H9 (cell line): ENCODE results near the gene LMAN1. TPM values are rescaled to one million over a fixed set of nuclear protein-coding genes. Genes with fewer than 3 reads are reported as not detected.

Experiments used
- DNase-seq: peaks from one replicate; pipeline ENCODE4 v3.0.0-alpha.2; 2017
- H2AFZ ChIP-seq: one replicate; pipeline ENCODE4 v1.6.1; 2013; ENCODE audit warnings: mild to moderate bottlenecking, low read length, control low read depth, moderate library complexity
- H2AK5ac ChIP-seq: 2 replicates; pipeline ENCODE4 v1.6.1; 2013; ENCODE audit warnings: low read length, control low read depth, mixed read lengths; ENCODE audit not compliant: insufficient read length
- H2BK120ac ChIP-seq: one replicate; pipeline ENCODE4 v1.6.1; 2013; ENCODE audit warnings: low read depth, mild to moderate bottlenecking, low read length, control low read depth, inconsistent platforms; ENCODE audit not compliant: poor library complexity, severe bottlenecking
- H2BK12ac ChIP-seq: 2 replicates; pipeline ENCODE4 v1.6.1; 2013; ENCODE audit warnings: low read length, control low read depth, mixed read lengths, low read depth; ENCODE audit not compliant: insufficient read length
- H2BK15ac ChIP-seq: 2 replicates; pipeline ENCODE4 v1.6.1; 2013; ENCODE audit warnings: low read depth, low read length, control low read depth
- H2BK20ac ChIP-seq: one replicate; pipeline ENCODE4 v1.6.1; 2013; ENCODE audit warnings: low read depth, mild to moderate bottlenecking, low read length, control low read depth, inconsistent platforms; ENCODE audit not compliant: poor library complexity, severe bottlenecking
- H2BK5ac ChIP-seq: 2 replicates; pipeline ENCODE4 v1.6.1; 2013; ENCODE audit warnings: low read length, control low read depth, mixed read lengths; ENCODE audit not compliant: insufficient read length
- H3K14ac ChIP-seq: 2 replicates; pipeline ENCODE4 v1.6.1; 2013; ENCODE audit warnings: low read length, control low read depth; ENCODE audit not compliant: insufficient read depth
- H3K18ac ChIP-seq: 2 replicates; pipeline ENCODE4 v1.6.1; 2013; ENCODE audit warnings: low read depth, mild to moderate bottlenecking, mixed read lengths, low read length, control low read depth; ENCODE audit not compliant: insufficient read length
- H3K23ac ChIP-seq: 2 replicates; pipeline ENCODE4 v1.6.1; 2013; ENCODE audit warnings: low read length, control low read depth, mixed read lengths, low read depth; ENCODE audit not compliant: insufficient read length
- H3K23me2 ChIP-seq: 2 replicates; pipeline ENCODE4 v1.6.1; 2013; ENCODE audit warnings: low read depth, mild to moderate bottlenecking, mixed read lengths, low read length, control low read depth; ENCODE audit not compliant: insufficient read length, poor library complexity, severe bottlenecking
- H3K27ac ChIP-seq: 2 replicates; pipeline ENCODE4 v1.5.1; 2013; ENCODE audit warnings: low read length, control low read depth, mixed read lengths, low read depth; ENCODE audit not compliant: insufficient read length
- H3K27me3 ChIP-seq: 2 replicates; pipeline ENCODE4 v1.6.1; 2013; ENCODE audit warnings: low read length, control low read depth, inconsistent platforms; ENCODE audit not compliant: insufficient read depth
- H3K4ac ChIP-seq: 2 replicates; pipeline ENCODE4 v1.6.1; 2013; ENCODE audit warnings: low read depth, mild to moderate bottlenecking, control low read depth, inconsistent platforms, low read length, moderate library complexity
- H3K4me1 ChIP-seq: 2 replicates; pipeline ENCODE4 v1.6.1; 2013; ENCODE audit warnings: low read length, control low read depth, inconsistent platforms; ENCODE audit not compliant: insufficient read depth
- H3K4me2 ChIP-seq: 2 replicates; pipeline ENCODE4 v1.6.1; 2013; ENCODE audit warnings: low read length, control low read depth, mixed read lengths; ENCODE audit not compliant: insufficient read length, insufficient read depth
- H3K56ac ChIP-seq: 2 replicates; pipeline ENCODE4 v1.6.1; 2013; ENCODE audit warnings: low read depth, mild to moderate bottlenecking, mixed read lengths, low read length, control low read depth; ENCODE audit not compliant: insufficient read length
- H3K79me1 ChIP-seq: 2 replicates; pipeline ENCODE4 v1.6.1; 2013; ENCODE audit warnings: low read depth, mild to moderate bottlenecking, moderate library complexity, low read length, control low read depth, inconsistent platforms; ENCODE audit not compliant: insufficient read depth, poor library complexity, severe bottlenecking
- H3K79me2 ChIP-seq: 2 replicates; pipeline ENCODE4 v1.6.1; 2013; ENCODE audit warnings: low read length, control low read depth, inconsistent platforms; ENCODE audit not compliant: insufficient read depth
- H3K9ac ChIP-seq: 2 replicates; pipeline ENCODE4 v1.6.1; 2013; ENCODE audit warnings: low read length, control low read depth, mixed read lengths; ENCODE audit not compliant: insufficient read length; ENCODE audit errors: extremely low read depth
- H3K9me3 ChIP-seq: one replicate; pipeline ENCODE4 v1.6.1; 2013; ENCODE audit warnings: low read depth, low read length, inconsistent platforms; ENCODE audit not compliant: control insufficient read depth
- H3T11ph ChIP-seq: one replicate; pipeline ENCODE4 v1.6.1; 2013; ENCODE audit warnings: mild to moderate bottlenecking, low read length, control low read depth, inconsistent platforms
- H4K20me1 ChIP-seq: one replicate; pipeline ENCODE4 v1.6.1; 2013; ENCODE audit not compliant: control insufficient read depth, insufficient read length, insufficient read depth
- H4K5ac ChIP-seq: 2 replicates; pipeline ENCODE4 v1.6.1; 2013; ENCODE audit warnings: low read depth, mild to moderate bottlenecking, mixed read lengths, low read length, control low read depth; ENCODE audit not compliant: insufficient read length
- H4K8ac ChIP-seq: replicated peaks from 2 replicates; pipeline ENCODE4 v1.6.1; 2013; ENCODE audit warnings: low read length, control low read depth, mixed read lengths, low read depth; ENCODE audit not compliant: insufficient read length
- H4K91ac ChIP-seq: 2 replicates; pipeline ENCODE4 v1.6.1; 2013; ENCODE audit warnings: low read depth, mild to moderate bottlenecking, moderate library complexity, mixed read lengths, low read length, control low read depth; ENCODE audit not compliant: insufficient read length
- H3K27ac Mint-ChIP-seq, 3 experiments: 2 replicates in 2 of 3; 3 replicates in 1 of 3; pipeline ENCODE4 v1.8.0; 2020 to 2021; ENCODE audit warnings: mixed read lengths in 3 of 3, mild to moderate bottlenecking in 1 of 3, moderate library complexity in 1 of 3
- H3K27me3 Mint-ChIP-seq: 2 replicates; pipeline ENCODE4 v1.8.0; 2021; ENCODE audit warnings: low read depth, mild to moderate bottlenecking, moderate library complexity, mixed read lengths
- H3K36me3 Mint-ChIP-seq, 3 experiments: 2 replicates in 2 of 3; 3 replicates in 1 of 3; pipeline ENCODE4 v1.8.0; 2020 to 2021; ENCODE audit warnings: low read depth in 3 of 3, mixed read lengths in 3 of 3; ENCODE audit not compliant: insufficient read depth in 1 of 3
- H3K4me1 Mint-ChIP-seq, 2 experiments: 2 replicates each; pipeline ENCODE4 v1.8.0; 2020; ENCODE audit warnings: mixed read lengths in 2 of 2
- H3K4me3 Mint-ChIP-seq, 2 experiments: 2 replicates in 1 of 2; 3 replicates in 1 of 2; pipeline ENCODE4 v1.8.0; 2020 to 2021; ENCODE audit warnings: mild to moderate bottlenecking in 2 of 2, mixed read lengths in 2 of 2, moderate library complexity in 1 of 2
- H3K9me3 Mint-ChIP-seq, 2 experiments: 2 replicates in 1 of 2; 3 replicates in 1 of 2; pipeline ENCODE4 v1.8.0; 2020; ENCODE audit warnings: mild to moderate bottlenecking in 2 of 2, mixed read lengths in 2 of 2, moderate library complexity in 1 of 2
- WGBS: extraction: QIAGEN DNeasy Blood & Tissue Kit; methylation state at CpG from one replicate; pipeline ENCODE4 v1.1.7; 2013; ENCODE audit warnings: missing lambda C conversion rate, low lambda C conversion rate, mixed read lengths; ENCODE audit not compliant: insufficient read length; ENCODE audit errors: extremely low coverage; 5-methylcytosine and 5-hydroxymethylcytosine counted together
- total RNA-seq: library from RNA; stranded (reverse); gene quantifications from 2 replicates; pipeline ENCODE4 v1.2.1, GENCODE V29; 2021
- TF ChIP-seq, protein P1 (sequence below): fragments of 200-600 bp; sonication (generic); conservative IDR thresholded peaks from 3 replicates; pipeline ENCODE4 v1.8.0; 2021; ENCODE audit warnings: antibody characterized with exemption, mild to moderate bottlenecking

The LMAN1 gene
- total RNA-seq, 1 experiment from 2014 or later: 63.6 TPM

GRCh38 chr18:59318460-59319050 is 40.5 kb downstream of the LMAN1 start, which contains the start of gene CPLX4:
TSS of gene CPLX4 (minus strand) at chr18:59318649. CDS start at chr18:59318462, 187 bp downstream.
- Histone ChIP-seq H3K79me2 (no peaks in the 10 kb centered on the region), H3K4me1 (no peaks in the 10 kb centered on the region), H2AK5ac (no peak within 1 kb of the TSS), H2BK20ac (no peak within 1 kb of the TSS), H3K27ac (no peak within 1 kb of the TSS), H4K91ac (no peak within 1 kb of the TSS), H3K4me2 (no peak within 1 kb of the TSS), H3K9me3 (no peaks in the 10 kb centered on the region), H3K27me3 (no peaks in the 10 kb centered on the region), H3T11ph (no peak within 1 kb of the TSS), H3K23me2 (no peaks in the 10 kb centered on the region), H3K18ac (no peak within 1 kb of the TSS), H3K14ac (no peak within 1 kb of the TSS), H3K79me1 (no peaks in the 10 kb centered on the region), H3K4ac (no peak within 1 kb of the TSS), H2BK15ac (no peak within 1 kb of the TSS), H4K5ac (no peak within 1 kb of the TSS), H2BK12ac (no peak within 1 kb of the TSS), H3K9ac (no peak within 1 kb of the TSS), H2AFZ (no peak within 1 kb of the TSS), H3K23ac (no peak within 1 kb of the TSS), H4K20me1 (no peaks in the 10 kb centered on the region), H3K56ac (no peak within 1 kb of the TSS), H4K8ac (no peak within 1 kb of the TSS), H2BK120ac (no peak within 1 kb of the TSS), H2BK5ac (no peak within 1 kb of the TSS)
- TF ChIP-seq, protein P1, sequence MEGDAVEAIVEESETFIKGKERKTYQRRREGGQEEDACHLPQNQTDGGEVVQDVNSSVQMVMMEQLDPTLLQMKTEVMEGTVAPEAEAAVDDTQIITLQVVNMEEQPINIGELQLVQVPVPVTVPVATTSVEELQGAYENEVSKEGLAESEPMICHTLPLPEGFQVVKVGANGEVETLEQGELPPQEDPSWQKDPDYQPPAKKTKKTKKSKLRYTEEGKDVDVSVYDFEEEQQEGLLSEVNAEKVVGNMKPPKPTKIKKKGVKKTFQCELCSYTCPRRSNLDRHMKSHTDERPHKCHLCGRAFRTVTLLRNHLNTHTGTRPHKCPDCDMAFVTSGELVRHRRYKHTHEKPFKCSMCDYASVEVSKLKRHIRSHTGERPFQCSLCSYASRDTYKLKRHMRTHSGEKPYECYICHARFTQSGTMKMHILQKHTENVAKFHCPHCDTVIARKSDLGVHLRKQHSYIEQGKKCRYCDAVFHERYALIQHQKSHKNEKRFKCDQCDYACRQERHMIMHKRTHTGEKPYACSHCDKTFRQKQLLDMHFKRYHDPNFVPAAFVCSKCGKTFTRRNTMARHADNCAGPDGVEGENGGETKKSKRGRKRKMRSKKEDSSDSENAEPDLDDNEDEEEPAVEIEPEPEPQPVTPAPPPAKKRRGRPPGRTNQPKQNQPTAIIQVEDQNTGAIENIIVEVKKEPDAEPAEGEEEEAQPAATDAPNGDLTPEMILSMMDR: no peak
- Mint-ChIP-seq H3K36me3 (no peaks in the 10 kb centered on the region; a peak in 1 of 7 replicates), H3K27me3 (peaks cover 4% of the 10 kb centered on the region; the same call in 1 of the 2 replicates), H3K4me1 (no peaks in the 10 kb centered on the region; a peak in 1 of 4 replicates), H3K4me3 (no peak within 1 kb of the TSS), H3K9me3 (no peaks in the 10 kb centered on the region), H3K27ac (no peak within 1 kb of the TSS)
- DNase-seq: no peak
- no CpG with 5 or more reads among the region's 4 CpGs for WGBS
